ENCODE results near the gene SLA2. TPM values are rescaled to one million over a fixed set of nuclear protein-coding genes. Genes with fewer than 3 reads are reported as not detected.

The SLA2 gene
- total RNA-seq, 1 donor from 2014 or later: 0.21 TPM

- no peak overlapping the region for H3K4me3 Mint-ChIP-seq
- H3K27ac Mint-ChIP-seq: no peak overlapping the region
- no peak overlapping the region for H3K4me2 ChIP-seq
- H3K9me3 ChIP-seq (ENCODE audit: low read depth): no peaks in the 10 kb centered on the region
- H3K27me3 ChIP-seq: no peaks in the 10 kb centered on the region
- H3K27me3 Mint-ChIP-seq (ENCODE audit: insufficient read depth, low read depth): no peaks in the 10 kb centered on the region
- no peak overlapping the region for H2AFZ ChIP-seq (replicated peaks)
- H3F3A ChIP-seq (ENCODE audit: low read depth): no peaks in the 10 kb centered on the region
- H3K4me3 ChIP-seq: no peak overlapping the region
- no peaks in the 10 kb centered on the region for H3K4me1 ChIP-seq
- no peak for DNase-seq (ENCODE audit: low spot score)
- no peak for TF ChIP-seq CTCF (IDR thresholded peaks at IDR 0.05)
- no peak for TF ChIP-seq EZH2phosphoT487 (IDR thresholded peaks at IDR 0.05)
- no peak for TF ChIP-seq EZH2 (IDR thresholded peaks at IDR 0.05)
- H3K27ac ChIP-seq: no peak overlapping the region
- no peak overlapping the region for H3K9ac ChIP-seq
- no peaks in the 10 kb centered on the region for H4K20me1 ChIP-seq (ENCODE audit: low read depth)
- no peaks in the 10 kb centered on the region for H3K36me3 Mint-ChIP-seq
- peaks cover 6% of the 10 kb centered on the region for H3K4me1 Mint-ChIP-seq
- no peaks in the 10 kb centered on the region for H3K36me3 ChIP-seq
- H3K9me3 Mint-ChIP-seq: no peaks in the 10 kb centered on the region
- no peaks in the 10 kb centered on the region for H3K79me2 ChIP-seq (ENCODE audit: low read depth)
Observed at GRCh38 chr20:36620917-36621316, 25.1 kb downstream of the SLA2 start.

- H3K36me3 Mint-ChIP-seq: peaks cover 7% of the 10 kb centered on the region
- no peak overlapping the region for H3K4me3 Mint-ChIP-seq
- Histone ChIP-seq H3K9me3 (ENCODE audit: low read depth) (no peaks in the 10 kb centered on the region), H4K20me1 (ENCODE audit: low read depth) (no peaks in the 10 kb centered on the region), H3K4me1 (no peaks in the 10 kb centered on the region), H3K27me3 (no peaks in the 10 kb centered on the region), H3K79me2 (ENCODE audit: low read depth) (no peaks in the 10 kb centered on the region), H3K9ac (no peak overlapping the region), H2AFZ (replicated peaks) (no peak overlapping the region), H3K36me3 (no peaks in the 10 kb centered on the region), H3F3A (ENCODE audit: low read depth) (peaks cover 12% of the 10 kb centered on the region), H3K4me3 (no peak overlapping the region), H3K4me2 (no peak overlapping the region), H3K27ac (no peak overlapping the region)
- no peaks in the 10 kb centered on the region for H3K27me3 Mint-ChIP-seq (ENCODE audit: insufficient read depth, low read depth)
- no peak for DNase-seq (ENCODE audit: low spot score)
- no peak overlapping the region for H3K27ac Mint-ChIP-seq
- no peak for TF ChIP-seq EZH2phosphoT487 (IDR thresholded peaks at IDR 0.05)
- no peak for TF ChIP-seq CTCF (IDR thresholded peaks at IDR 0.05)
- TF ChIP-seq EZH2 (IDR thresholded peaks at IDR 0.05): no peak
- no peaks in the 10 kb centered on the region for H3K4me1 Mint-ChIP-seq
- no peaks in the 10 kb centered on the region for H3K9me3 Mint-ChIP-seq
Observed at GRCh38 chr20:36614781-36615557, 31.0 kb downstream of the SLA2 start.

GRCh38 chr20:36613974-36614373, 32.0 kb downstream of the SLA2 start:
- H3K4me1 Mint-ChIP-seq: no peaks in the 10 kb centered on the region
- DNase-seq (ENCODE audit: low spot score): no peak

More at GRCh38 chr20:36613974-36614373, 32.0 kb downstream of the SLA2 start:
- Histone ChIP-seq H3K27ac (no peak overlapping the region), H3K36me3 (no peaks in the 10 kb centered on the region), H3K79me2 (ENCODE audit: low read depth) (no peaks in the 10 kb centered on the region), H4K20me1 (ENCODE audit: low read depth) (no peaks in the 10 kb centered on the region), H3K9ac (no peak overlapping the region), H3K4me3 (no peak overlapping the region), H2AFZ (replicated peaks) (no peak overlapping the region), H3K27me3 (no peaks in the 10 kb centered on the region), H3K4me2 (no peak overlapping the region), H3K9me3 (ENCODE audit: low read depth) (no peaks in the 10 kb centered on the region), H3F3A (ENCODE audit: low read depth) (peaks cover 12% of the 10 kb centered on the region), H3K4me1 (no peaks in the 10 kb centered on the region)
- Mint-ChIP-seq H3K27ac (no peak overlapping the region), H3K9me3 (no peaks in the 10 kb centered on the region), H3K27me3 (ENCODE audit: insufficient read depth, low read depth) (peaks cover 3% of the 10 kb centered on the region), H3K4me3 (no peak overlapping the region), H3K36me3 (peaks cover 11% of the 10 kb centered on the region)
- no peak for TF ChIP-seq CTCF (IDR thresholded peaks at IDR 0.05)
- no peak for TF ChIP-seq EZH2 (IDR thresholded peaks at IDR 0.05)
- TF ChIP-seq EZH2phosphoT487 (IDR thresholded peaks at IDR 0.05): no peak
